IMR-90 (cell line): ENCODE measurements around the gene PLBD1. TPM values are rescaled to one million over a fixed set of nuclear protein-coding genes. Genes with fewer than 3 reads are reported as not detected.

ENCODE experiments used
- ATAC-seq: fragments of 200-7000 bp; cut with Tn5 transposase; 2 replicates; pipeline ENCODE4 v1.9.1; 2020; ENCODE audit warnings: low read depth, mild to moderate bottlenecking, moderate library complexity
- BruUV-seq: library from RNA; stranded (reverse); fragments of 400-500 nt; replicated peaks from 2 replicates; lab custom pipeline; 2021; lab: Mats Ljungman, UMichigan
- CTCF ChIA-PET: fragments of 300-600 bp; formaldehyde crosslinking; extraction: SDS; loops from one replicate; lab custom pipeline; 2021; ENCODE audit warnings: antibody characterized with exemption; lab: Yijun Ruan, JAX
- POLR2A ChIA-PET: fragments of 300-600 bp; sonication (Branson Sonifier 250); formaldehyde crosslinking; loops from one replicate; lab custom pipeline; 2022; ENCODE audit warnings: antibody characterized with exemption; ENCODE audit not compliant: unreplicated experiment; lab: Charles Lee
- DNase-seq: peaks from one replicate; pipeline ENCODE4 v3.0.0; 2013
- H2AFZ ChIP-seq: replicated peaks from 2 replicates; pipeline ENCODE3; 2013; ENCODE audit warnings: low read length, mild to moderate bottlenecking; ENCODE audit not compliant: poor library complexity
- H2AK5ac ChIP-seq: 2 replicates; pipeline ENCODE4 v1.6.1; 2013; ENCODE audit warnings: low read depth, low read length, inconsistent platforms
- H2AK9ac ChIP-seq: replicated peaks from 2 replicates; pipeline ENCODE3; 2013; ENCODE audit warnings: mild to moderate bottlenecking, low read depth, low read length, moderate library complexity; ENCODE audit not compliant: poor library complexity
- H2BK120ac ChIP-seq: 2 replicates; pipeline ENCODE4 v1.6.1; 2013; ENCODE audit warnings: low read depth, low read length, inconsistent platforms
- H2BK15ac ChIP-seq: 3 replicates; pipeline ENCODE4 v1.6.1; 2013; ENCODE audit warnings: low read depth, low read length, inconsistent platforms
- H2BK20ac ChIP-seq: 2 replicates; pipeline ENCODE4 v1.6.1; 2013; ENCODE audit warnings: low read depth, mild to moderate bottlenecking, inconsistent platforms, low read length, moderate library complexity
- H2BK5ac ChIP-seq: 2 replicates; pipeline ENCODE4 v1.6.1; 2013; ENCODE audit warnings: mild to moderate bottlenecking, low read depth, low read length, inconsistent platforms; ENCODE audit not compliant: poor library complexity, severe bottlenecking
- H3K14ac ChIP-seq: replicated peaks from 2 replicates; pipeline ENCODE4 v1.6.1; 2013; ENCODE audit warnings: low read depth, low read length, inconsistent platforms
- H3K18ac ChIP-seq: 2 replicates; pipeline ENCODE4 v1.6.1; 2013; ENCODE audit warnings: low read depth, low read length, control low read depth
- H3K23ac ChIP-seq: 2 replicates; pipeline ENCODE4 v1.6.1; 2013; ENCODE audit warnings: low read depth, low read length, inconsistent platforms
- H3K27ac ChIP-seq: 2 replicates; pipeline ENCODE4 v1.5.1; 2013; ENCODE audit warnings: mild to moderate bottlenecking, control low read depth, low read length; ENCODE audit not compliant: insufficient read depth
- H3K27me3 ChIP-seq: 2 replicates; pipeline ENCODE4 v1.6.1; 2013; ENCODE audit warnings: low read length; ENCODE audit not compliant: control insufficient read depth, insufficient read depth
- H3K36me3 ChIP-seq: 2 replicates; pipeline ENCODE4 v1.6.1; 2013; ENCODE audit warnings: low read length, mixed read lengths; ENCODE audit not compliant: control insufficient read depth, insufficient read depth
- H3K4ac ChIP-seq: 2 replicates; pipeline ENCODE4 v1.6.1; 2013; ENCODE audit warnings: low read depth, low read length, inconsistent platforms
- H3K4me1 ChIP-seq: 2 replicates; pipeline ENCODE4 v1.6.1; 2013; ENCODE audit warnings: low read length, mixed read lengths; ENCODE audit not compliant: control insufficient read depth, insufficient read depth
- H3K4me2 ChIP-seq: 2 replicates; pipeline ENCODE4 v1.6.1; 2013; ENCODE audit warnings: low read depth, mild to moderate bottlenecking, control low read depth, low read length, moderate library complexity
- H3K4me3 ChIP-seq: 2 replicates; pipeline ENCODE4 v1.5.1; 2013; ENCODE audit warnings: low read depth, mild to moderate bottlenecking, control low read depth, low read length, moderate library complexity; ENCODE audit not compliant: insufficient read depth
- H3K56ac ChIP-seq: 2 replicates; pipeline ENCODE4 v1.6.1; 2013; ENCODE audit warnings: low read length, inconsistent platforms; ENCODE audit not compliant: insufficient read depth; ENCODE audit errors: extremely low read depth
- H3K79me1 ChIP-seq, 2 experiments: 2 replicates each; pipeline ENCODE4 v1.6.1; 2013; ENCODE audit warnings: low read length in 2 of 2, inconsistent platforms in 1 of 2, low read depth in 1 of 2
- H3K9ac ChIP-seq: 2 replicates; pipeline ENCODE4 v1.6.1; 2013; ENCODE audit warnings: low read depth, low read length, control low read depth
- H3K9me1 ChIP-seq: 2 replicates; pipeline ENCODE4 v1.6.1; 2013; ENCODE audit warnings: low read length, inconsistent platforms; ENCODE audit not compliant: insufficient read depth
- H3K9me3 ChIP-seq: 2 replicates; pipeline ENCODE4 v1.6.1; 2013; ENCODE audit warnings: low read length; ENCODE audit not compliant: control insufficient read depth, insufficient read depth
- H4K20me1 ChIP-seq: 2 replicates; pipeline ENCODE4 v1.6.1; 2013; ENCODE audit warnings: low read length, inconsistent platforms; ENCODE audit not compliant: insufficient read depth
- H4K5ac ChIP-seq: 2 replicates; pipeline ENCODE4 v1.6.1; 2013; ENCODE audit warnings: mild to moderate bottlenecking, low read depth, low read length, control low read depth
- H4K8ac ChIP-seq, 2 experiments: 2 replicates each; pipeline ENCODE4 v1.6.1; 2013; ENCODE audit warnings: low read depth in 2 of 2, low read length in 2 of 2, control low read depth in 1 of 2, inconsistent platforms in 1 of 2
- H4K91ac ChIP-seq: 2 replicates; pipeline ENCODE4 v1.6.1; 2013; ENCODE audit warnings: low read depth, low read length, inconsistent platforms; ENCODE audit not compliant: insufficient read depth
- CEBPB ChIP-seq: IDR thresholded peaks from 2 replicates; pipeline ENCODE4 v1.6.1; 2012; ENCODE audit warnings: low read depth, low read length, improper control_type of control experiment
- FOS ChIP-seq: fragments of 150-350 bp; IDR thresholded peaks from 2 replicates; pipeline ENCODE4 v1.6.1; 2016; ENCODE audit warnings: low read depth, low read length
- MXI1 ChIP-seq: IDR thresholded peaks from 2 replicates; pipeline ENCODE4 v1.6.1; 2012; ENCODE audit warnings: low read depth, mild to moderate bottlenecking, low read length, moderate library complexity, borderline replicate concordance
- POLR2A ChIP-seq: IDR thresholded peaks from 2 replicates; pipeline ENCODE4 v1.6.1; 2012; ENCODE audit warnings: mild to moderate bottlenecking, low read depth, low read length
- RAD21 ChIP-seq: IDR thresholded peaks from 2 replicates; pipeline ENCODE4 v1.6.1; 2012; ENCODE audit warnings: low read length, improper control_type of control experiment
- RCOR1 ChIP-seq: IDR thresholded peaks from 2 replicates; pipeline ENCODE4 v1.6.1; 2012; ENCODE audit warnings: mild to moderate bottlenecking, low read length, improper control_type of control experiment; ENCODE audit not compliant: insufficient replicate concordance
- RFX5 ChIP-seq: IDR thresholded peaks from 2 replicates; pipeline ENCODE4 v1.8.0; 2012; ENCODE audit warnings: low read depth, mild to moderate bottlenecking, low read length, moderate library complexity
- SMC3 ChIP-seq: fragments of 150-350 bp; IDR thresholded peaks from 2 replicates; pipeline ENCODE4 v1.6.1; 2016; ENCODE audit warnings: low read depth, mild to moderate bottlenecking, antibody characterized with exemption, low read length, moderate library complexity
- WGBS, 2 experiments: methylation state at CpG; one replicate each; pipeline versions ENCODE4 v1.1.5 to v1.1.7; 2013; ENCODE audit warnings: missing lambda C conversion rate in 2 of 2; ENCODE audit not compliant: insufficient read length in 1 of 2; ENCODE audit errors: extremely low coverage in 2 of 2; 5-methylcytosine and 5-hydroxymethylcytosine counted together
- dilution Hi-C: fragments of 300-500 bp; cut with HindIII; formaldehyde crosslinking; loops from one replicate; pipeline ENCODE4 v1.14.3; 2018; ENCODE audit warnings: low sequenced_read_pairs; ENCODE audit not compliant: unreplicated experiment
- in situ Hi-C: fragments of 300-500 bp; cut with MboI; formaldehyde crosslinking; loops from 3 replicates; pipeline ENCODE4 v1.14.3; 2019; ENCODE audit warnings: low sequenced_read_pairs, inconsistent platforms, mixed read lengths
- intact Hi-C: fragments of 100-400 bp; cut with micrococcal nuclease; formaldehyde crosslinking; loops from 2 replicates; pipeline ENCODE4 v1.10.0; 2022
- polyA plus RNA-seq, 3 experiments: library from polyadenylated mRNA; depleted of rRNA; stranded (reverse); fragments of >200 nt; gene quantifications; 2 replicates each; pipeline ENCODE4 v1.2.3, GENCODE V29; 2012; ENCODE audit warnings: low replicate concordance in 1 of 3
- total RNA-seq: library from RNA; depleted of rRNA; stranded (reverse); fragments of >200 nt; gene quantifications from 2 replicates; pipeline ENCODE4 v1.2.3, GENCODE V29; 2012
- TF ChIP-seq, protein P1 (sequence below): fragments of 150-350 bp; IDR thresholded peaks from 2 replicates; pipeline ENCODE4 v1.6.1; 2017; ENCODE audit warnings: mild to moderate bottlenecking, antibody characterized with exemption, low read length, low read depth
- TF ChIP-seq, protein P2 (sequence below): conservative IDR thresholded peaks from 2 replicates; pipeline ENCODE4 v1.5.1; 2012; ENCODE audit warnings: mild to moderate bottlenecking, low read depth, low read length, improper control_type of control experiment

The PLBD1 gene
- total and polyA plus RNA-seq, 2 of the 4 experiments (the other 2 are of a cell fraction) = under 0.01 TPM; not detected in 1

DNA sequence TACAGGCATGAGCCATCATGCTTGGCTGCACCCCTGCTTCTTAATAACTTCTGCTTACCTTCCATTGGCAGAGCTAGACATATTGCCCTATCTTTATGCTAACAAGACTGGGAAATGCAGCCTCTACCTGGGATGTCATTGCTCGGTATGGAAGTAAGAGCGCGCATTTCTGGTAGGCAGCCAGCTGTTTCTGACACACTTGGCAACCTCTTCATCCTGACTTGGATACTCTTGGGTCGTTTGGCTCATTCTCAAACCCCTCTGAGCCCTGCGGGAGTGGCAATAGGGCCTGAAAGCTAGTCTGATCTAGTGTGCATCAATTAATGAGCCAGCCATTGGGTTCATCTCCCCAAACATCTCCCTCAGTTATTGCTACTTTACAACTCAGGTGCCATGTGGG, 5.4 kb upstream of the PLBD1 start:
- H4K91ac ChIP-seq = no peak overlapping the region
- no peak overlapping the region for H2BK120ac ChIP-seq
- no peak overlapping the region for H3K14ac ChIP-seq
- in situ Hi-C loops (no loop called here), intact Hi-C loops (no loop called here), dilution Hi-C loops (no loop called here)
- 0 out of 2 replicates have a peak, but pooled peaks cover 2% of the 10 kb centered on the region for H3K9me3 ChIP-seq
- H3K27ac ChIP-seq = no peak overlapping the region
- TF ChIP-seq RAD21 (no peak), FOS (no peak), SMC3 (no peak), MXI1 (no peak), RFX5 (no peak), CEBPB (no peak), RCOR1 (no peak), POLR2A (no peak)
- TF ChIP-seq, protein P1, sequence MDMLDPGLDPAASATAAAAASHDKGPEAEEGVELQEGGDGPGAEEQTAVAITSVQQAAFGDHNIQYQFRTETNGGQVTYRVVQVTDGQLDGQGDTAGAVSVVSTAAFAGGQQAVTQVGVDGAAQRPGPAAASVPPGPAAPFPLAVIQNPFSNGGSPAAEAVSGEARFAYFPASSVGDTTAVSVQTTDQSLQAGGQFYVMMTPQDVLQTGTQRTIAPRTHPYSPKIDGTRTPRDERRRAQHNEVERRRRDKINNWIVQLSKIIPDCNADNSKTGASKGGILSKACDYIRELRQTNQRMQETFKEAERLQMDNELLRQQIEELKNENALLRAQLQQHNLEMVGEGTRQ = no peak
- TF ChIP-seq, protein P2, sequence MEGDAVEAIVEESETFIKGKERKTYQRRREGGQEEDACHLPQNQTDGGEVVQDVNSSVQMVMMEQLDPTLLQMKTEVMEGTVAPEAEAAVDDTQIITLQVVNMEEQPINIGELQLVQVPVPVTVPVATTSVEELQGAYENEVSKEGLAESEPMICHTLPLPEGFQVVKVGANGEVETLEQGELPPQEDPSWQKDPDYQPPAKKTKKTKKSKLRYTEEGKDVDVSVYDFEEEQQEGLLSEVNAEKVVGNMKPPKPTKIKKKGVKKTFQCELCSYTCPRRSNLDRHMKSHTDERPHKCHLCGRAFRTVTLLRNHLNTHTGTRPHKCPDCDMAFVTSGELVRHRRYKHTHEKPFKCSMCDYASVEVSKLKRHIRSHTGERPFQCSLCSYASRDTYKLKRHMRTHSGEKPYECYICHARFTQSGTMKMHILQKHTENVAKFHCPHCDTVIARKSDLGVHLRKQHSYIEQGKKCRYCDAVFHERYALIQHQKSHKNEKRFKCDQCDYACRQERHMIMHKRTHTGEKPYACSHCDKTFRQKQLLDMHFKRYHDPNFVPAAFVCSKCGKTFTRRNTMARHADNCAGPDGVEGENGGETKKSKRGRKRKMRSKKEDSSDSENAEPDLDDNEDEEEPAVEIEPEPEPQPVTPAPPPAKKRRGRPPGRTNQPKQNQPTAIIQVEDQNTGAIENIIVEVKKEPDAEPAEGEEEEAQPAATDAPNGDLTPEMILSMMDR = no peak
- H3K4ac ChIP-seq = no peak overlapping the region
- H3K23ac ChIP-seq = no peak overlapping the region
- 80% methylated on average over 3 of the region's 5 CpGs; no CpG with 5 or more reads in 1 of the 2 experiments for WGBS, 2 experiments
- H4K8ac ChIP-seq = no peak overlapping the region
- H2AFZ ChIP-seq = no peak overlapping the region
- POLR2A ChIA-PET = no interaction called here
- H2AK9ac ChIP-seq = no peak overlapping the region
- no peak overlapping the region for H2BK20ac ChIP-seq
- CTCF ChIA-PET = no interaction called here
- no peak overlapping the region for H3K4me2 ChIP-seq
- H3K36me3 ChIP-seq = no peaks in the 10 kb centered on the region
- no peak overlapping the region for H3K4me3 ChIP-seq
- H3K18ac ChIP-seq = no peak overlapping the region
- H2BK5ac ChIP-seq = no peak overlapping the region
- ATAC-seq (no peak), DNase-seq (no peak)
- H2BK15ac ChIP-seq = no peak overlapping the region
- H3K9ac ChIP-seq = no peak overlapping the region
- no peaks in the 10 kb centered on the region for H3K4me1 ChIP-seq
- no peaks in the 10 kb centered on the region for H3K9me1 ChIP-seq
- H4K20me1 ChIP-seq = no peaks in the 10 kb centered on the region
- no peak overlapping the region for H3K56ac ChIP-seq
- H3K27me3 ChIP-seq = no peaks in the 10 kb centered on the region; the same call in 1 of the 2 replicates
- H3K79me1 ChIP-seq = no peaks in the 10 kb centered on the region
- H2AK5ac ChIP-seq = no peak overlapping the region
- no TSS peak for BruUV-seq
- H4K5ac ChIP-seq = no peak overlapping the region
